Esophagus (tissue), 2 donors: Measurements from ENCODE around the gene GLE1. TPM values are rescaled to one million over a fixed set of nuclear protein-coding genes. Genes with fewer than 3 reads are reported as not detected.

Source experiments
- H3K27ac ChIP-seq, 2 donors: one replicate each; pipeline ENCODE4 v1.5.1; 2013; ENCODE audit warnings: low read depth in 2 of 2, mild to moderate bottlenecking in 2 of 2, inconsistent platforms in 1 of 2, low read length in 1 of 2, moderate library complexity in 1 of 2
- H3K27me3 ChIP-seq, 2 donors: one replicate each; pipeline ENCODE4 v1.6.1; 2013; ENCODE audit warnings: low read length in 2 of 2, control low read depth in 1 of 2, mild to moderate bottlenecking in 1 of 2; ENCODE audit not compliant: insufficient read depth in 2 of 2, control insufficient read depth in 1 of 2
- H3K36me3 ChIP-seq, 2 donors: one replicate each; pipeline ENCODE4 v1.6.1; 2013; ENCODE audit warnings: low read length in 1 of 2; ENCODE audit not compliant: control insufficient read depth in 2 of 2, insufficient read depth in 2 of 2
- H3K4me1 ChIP-seq, 2 donors: one replicate each; pipeline ENCODE4 v1.6.1; 2013; ENCODE audit warnings: low read length in 1 of 2; ENCODE audit not compliant: control insufficient read depth in 2 of 2, insufficient read depth in 2 of 2
- H3K4me3 ChIP-seq, 2 donors: one replicate each; pipeline ENCODE4 v1.5.1; 2013; ENCODE audit warnings: low read length in 2 of 2, mild to moderate bottlenecking in 2 of 2, low read depth in 1 of 2, moderate library complexity in 1 of 2
- H3K9me3 ChIP-seq, 2 donors: one replicate each; pipeline ENCODE4 v1.6.1; 2013; ENCODE audit warnings: mild to moderate bottlenecking in 2 of 2, low read depth in 1 of 2, low read length in 1 of 2, moderate library complexity in 1 of 2; ENCODE audit not compliant: control insufficient read depth in 2 of 2, insufficient read depth in 1 of 2
- WGBS, 2 donors: extraction: QIAGEN DNeasy Blood & Tissue Kit; methylation state at CpG; one replicate each; pipeline ENCODE4 v1.1.7; 2013; 5-methylcytosine and 5-hydroxymethylcytosine counted together
- polyA plus RNA-seq, 2 donors: library from polyadenylated mRNA; stranded (reverse); fragments of 200-250 nt; gene quantifications; one replicate each; pipeline ENCODE4 v1.2.3, GENCODE V29; 2013
- donor health status: healthy with polysubstance abuse.
- donor health status: Bipolar disorder and iron deficiency.

GLE1 gene
- polyA plus RNA-seq, 2 donors = 9.5 to 12.8 TPM

GRCh38 chr9:128540634-128541360 lies 36.3 kb downstream of the GLE1 start:
- Histone ChIP-seq H3K36me3 (peaks cover 11 to 22% of the 10 kb centered on the region in 2 donors), H3K9me3 (no peaks in the 10 kb centered on the region), H3K4me1 (no peaks in the 10 kb centered on the region), H3K4me3 (no peak overlapping the region), H3K27me3 (no peaks in the 10 kb centered on the region), H3K27ac (no peak overlapping the region)
- 80 to 87% methylated on average over 3 of the region's 3 CpGs for WGBS, 2 donors

- Histone ChIP-seq H3K27me3 (no peaks in the 10 kb centered on the region), H3K36me3 (peaks cover 0 to 3% of the 10 kb centered on the region in 2 donors), H3K4me1 (no peaks in the 10 kb centered on the region), H3K9me3 (no peaks in the 10 kb centered on the region), H3K4me3 (no peak overlapping the region), H3K27ac (no peak overlapping the region)
- 73 to 92% methylated on average over 3 of the region's 3 CpGs for WGBS, 2 donors
Observed at GRCh38 chr9:128546504-128546903, 42.0 kb downstream of the GLE1 start.

DNA sequence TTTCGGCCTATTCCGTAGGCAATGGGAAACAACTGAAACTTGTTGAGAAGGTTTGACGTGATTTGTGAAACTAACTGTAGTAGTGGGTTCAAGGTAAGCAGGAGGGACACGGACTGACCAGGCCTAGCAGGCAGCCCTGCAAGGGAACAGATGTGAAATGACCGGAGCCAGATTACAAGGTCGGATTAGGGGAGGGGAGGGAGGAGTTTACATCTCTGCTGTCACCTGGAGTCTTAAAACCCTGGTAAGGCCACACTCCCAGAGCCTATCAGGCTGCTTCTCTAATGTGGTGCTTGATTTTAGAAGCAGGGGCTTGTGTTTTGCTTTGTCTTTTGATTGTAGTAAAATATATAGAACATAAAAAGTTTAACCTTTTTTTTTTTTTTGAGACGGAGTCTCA lies 44.4 kb downstream of the GLE1 start:
- Histone ChIP-seq H3K4me1 (no peaks in the 10 kb centered on the region), H3K36me3 (no peaks in the 10 kb centered on the region), H3K4me3 (no peak overlapping the region), H3K27me3 (no peaks in the 10 kb centered on the region), H3K9me3 (no peaks in the 10 kb centered on the region), H3K27ac (no peak overlapping the region)
- 90 to 91% methylated on average over 7 of the region's 7 CpGs for WGBS, 2 donors

DNA sequence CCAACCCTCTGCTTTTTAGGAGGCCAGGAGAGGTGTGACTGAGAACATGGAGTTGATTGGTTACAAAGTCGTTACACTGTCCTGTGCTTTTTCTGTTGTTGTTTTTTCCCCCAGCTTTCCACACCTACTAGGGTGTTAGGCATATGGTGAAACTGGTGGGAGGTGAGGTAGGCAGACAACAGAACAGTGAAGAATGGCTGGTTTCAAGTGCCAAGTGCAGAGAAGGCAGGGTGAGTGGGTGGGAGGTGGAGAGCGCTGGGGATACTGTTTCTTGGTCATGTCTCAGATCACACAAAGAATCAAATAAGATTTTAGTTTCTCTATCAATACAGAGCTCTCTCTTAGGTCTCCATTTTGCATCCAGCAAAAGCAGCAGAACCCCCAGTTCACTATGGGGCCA lies 45.7 kb downstream of the GLE1 start:
- Histone ChIP-seq H3K9me3 (no peaks in the 10 kb centered on the region), H3K36me3 (no peaks in the 10 kb centered on the region), H3K27me3 (no peaks in the 10 kb centered on the region), H3K4me1 (no peaks in the 10 kb centered on the region), H3K27ac (peak overlapping the region; percentile 11 to 78), H3K4me3 (no peak overlapping the region)
- WGBS, 2 donors = 46 to 66% methylated on average over 2 of the region's 2 CpGs

- Histone ChIP-seq H3K4me3 (no peak overlapping the region), H3K36me3 (no peaks in the 10 kb centered on the region), H3K4me1 (no peaks in the 10 kb centered on the region), H3K27ac (peak overlapping the region; percentile 78 to 93), H3K9me3 (no peaks in the 10 kb centered on the region), H3K27me3 (no peaks in the 10 kb centered on the region)
- 44 to 50% methylated on average over 11 of the region's 11 CpGs for WGBS, 2 donors
Observed at GRCh38 chr9:128550770-128551656, 46.5 kb downstream of the GLE1 start.

GRCh38 chr9:128551657-128552152 lies 47.2 kb downstream of the GLE1 start:
- no peaks in the 10 kb centered on the region for H3K27me3 ChIP-seq
- peak overlapping the region; percentile 73 to 74 for H3K4me3 ChIP-seq
- H3K4me1 ChIP-seq = no peaks in the 10 kb centered on the region
- WGBS, 2 donors = 2 to 3% methylated on average over 22 of the region's 22 CpGs
- H3K36me3 ChIP-seq = no peaks in the 10 kb centered on the region
- no peaks in the 10 kb centered on the region for H3K9me3 ChIP-seq
- peak overlapping the region; percentile 86 to 93 for H3K27ac ChIP-seq

DNA sequence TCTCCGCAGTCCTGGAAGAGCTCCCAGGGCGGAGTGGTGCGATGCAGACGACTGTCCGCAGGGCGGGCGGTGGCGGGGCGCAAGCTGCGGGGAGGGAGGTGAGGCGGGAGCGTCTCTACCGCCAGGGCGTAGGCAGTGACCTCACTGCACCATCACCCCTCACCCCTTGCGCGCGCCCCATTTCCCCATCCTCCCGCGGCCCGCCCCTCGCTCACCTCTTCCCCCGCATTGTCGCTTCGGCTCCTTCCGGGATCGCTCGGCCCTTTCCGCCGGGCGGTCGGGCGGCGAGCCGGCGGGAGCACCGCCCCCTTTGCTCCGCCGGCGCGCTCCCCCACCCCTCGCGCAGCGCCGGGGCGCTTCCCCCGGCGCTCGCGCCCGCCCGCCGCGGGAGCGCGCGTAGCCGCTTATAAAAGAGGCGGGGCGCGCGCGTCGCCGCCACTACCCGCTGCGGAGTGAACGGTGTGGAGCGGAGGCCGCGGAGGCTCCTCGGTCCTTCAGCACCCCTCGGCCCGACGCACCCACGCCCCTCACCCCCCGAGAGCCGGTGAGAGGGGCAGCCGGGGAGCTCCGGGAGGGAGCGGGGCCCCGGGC lies 47.7 kb downstream of the GLE1 start, which contains the start of gene SPTAN1:
Gene SPTAN1 (plus strand): TSS at position 435 of the 591 bp plus-strand sequence. CDS start 14,154 bp downstream, outside the sequence.
- Histone ChIP-seq H3K27me3 (no peaks in the 10 kb centered on the region), H3K27ac (peak within 1 kb of the TSS; percentile 96 to 98), H3K4me1 (no peaks in the 10 kb centered on the region), H3K36me3 (no peaks in the 10 kb centered on the region), H3K9me3 (no peaks in the 10 kb centered on the region), H3K4me3 (peak within 1 kb of the TSS; percentile 74 to 88)
- WGBS, 2 donors = 1% methylated on average over 45 to 81 of the region's 81 CpGs

- no peaks in the 10 kb centered on the region for H3K9me3 ChIP-seq
- no peaks in the 10 kb centered on the region for H3K27me3 ChIP-seq
- WGBS, 2 donors = 0 to 2% methylated on average over 37 to 59 of the region's 59 CpGs
- peak overlapping the region; percentile 74 to 88 for H3K4me3 ChIP-seq
- H3K27ac ChIP-seq = peak overlapping the region; percentile 96 to 98
- no peaks in the 10 kb centered on the region for H3K4me1 ChIP-seq
- no peaks in the 10 kb centered on the region for H3K36me3 ChIP-seq
Observed at GRCh38 chr9:128552744-128553440, 48.4 kb downstream of the GLE1 start.

GRCh38 chr9:128553728-128554127 lies 49.2 kb downstream of the GLE1 start:
- WGBS, 2 donors = 22 to 24% methylated on average over 6 of the region's 6 CpGs
- H3K27ac ChIP-seq = peak overlapping the region; percentile 66 to 85
- H3K27me3 ChIP-seq = no peaks in the 10 kb centered on the region
- H3K9me3 ChIP-seq = no peaks in the 10 kb centered on the region
- peaks cover 0 to 2% of the 10 kb centered on the region in 2 donors for H3K4me1 ChIP-seq
- H3K4me3 ChIP-seq = peak overlapping the region in 1 of 2 donors; percentile 74
- no peaks in the 10 kb centered on the region for H3K36me3 ChIP-seq
